ENCODE measurements around the gene SYNPR.

The SYNPR gene

GRCh38 chr3:63386568-63386967, 108.5 kb downstream of the SYNPR start:
- DNase-seq: no peak

- no peak for DNase-seq
These were observed 109.5 kb downstream of the SYNPR start for GRCh38 chr3:63387568-63387967.

- DNase-seq: no peak
These were observed 112.7 kb downstream of the SYNPR start for GRCh38 chr3:63390710-63391230.

GRCh38 chr3:63395960-63396359, 117.9 kb downstream of the SYNPR start:
- no peak for DNase-seq

- no peak for DNase-seq
These were observed 122.2 kb downstream of the SYNPR start for GRCh38 chr3:63400246-63400860.

GRCh38 chr3:63405882-63406281, 127.8 kb downstream of the SYNPR start:
- DNase-seq: no peak

GRCh38 chr3:63413523-63413922, 135.4 kb downstream of the SYNPR start:
- no peak for DNase-seq

GRCh38 chr3:63414607-63415006, 136.5 kb downstream of the SYNPR start:
- DNase-seq: no peak

GRCh38 chr3:63429905-63430304, 151.8 kb downstream of the SYNPR start:
- DNase-seq: no peak

- DNase-seq: no peak
These were observed 152.8 kb downstream of the SYNPR start for GRCh38 chr3:63430875-63431274.

GRCh38 chr3:63437858-63438257, 159.8 kb downstream of the SYNPR start:
- DNase-seq: no peak

- no peak for DNase-seq
These were observed 160.8 kb downstream of the SYNPR start for GRCh38 chr3:63438826-63439371.

- no peak for DNase-seq
These were observed 163.2 kb downstream of the SYNPR start for GRCh38 chr3:63441262-63441661.

- no peak for DNase-seq
These were observed 164.8 kb downstream of the SYNPR start for GRCh38 chr3:63442918-63443317.

- no peak for DNase-seq
These were observed 171.9 kb downstream of the SYNPR start for GRCh38 chr3:63450023-63450422.

GRCh38 chr3:63450634-63451363, 172.7 kb downstream of the SYNPR start:
- no peak for DNase-seq

- DNase-seq: no peak
These were observed 178.8 kb downstream of the SYNPR start for GRCh38 chr3:63456901-63457300.

- no peak for DNase-seq
These were observed 180.3 kb downstream of the SYNPR start for GRCh38 chr3:63458405-63458804.

GRCh38 chr3:63462732-63463131, 184.6 kb downstream of the SYNPR start:
- no peak for DNase-seq

GRCh38 chr3:63467392-63467791, 189.3 kb downstream of the SYNPR start:
- DNase-seq: no peak

GRCh38 chr3:63470745-63471144, 192.6 kb downstream of the SYNPR start:
- no peak for DNase-seq

GRCh38 chr3:63471781-63472180, 193.7 kb downstream of the SYNPR start:
- no peak for DNase-seq

- no peak for DNase-seq
These were observed 195.6 kb downstream of the SYNPR start for GRCh38 chr3:63473641-63474166.
